ENCODE data around the gene PAQR7.

PAQR7 gene

GRCh38 chr1:25874209-25874608, 1.3 kb downstream of the PAQR7 start:
- DNase-seq (ENCODE audit: low spot score) = no peak

GRCh38 chr1:25873120-25873519, 2.4 kb downstream of the PAQR7 start:
- DNase-seq (ENCODE audit: low spot score) = no peak

- DNase-seq (ENCODE audit: low spot score) = no peak
Measured at GRCh38 chr1:25872713-25873112, 2.8 kb downstream of the PAQR7 start.

- DNase-seq (ENCODE audit: low spot score) = no peak
Measured at GRCh38 chr1:25871704-25872494, 3.6 kb downstream of the PAQR7 start.

- DNase-seq (ENCODE audit: low spot score) = no peak
Measured at GRCh38 chr1:25871086-25871703, 4.3 kb downstream of the PAQR7 start.

GRCh38 chr1:25870614-25871013, 4.9 kb downstream of the PAQR7 start:
- DNase-seq (ENCODE audit: low spot score) = no peak

GRCh38 chr1:25869909-25870606, 5.5 kb downstream of the PAQR7 start:
- no peak for DNase-seq (ENCODE audit: low spot score)

- no peak for DNase-seq (ENCODE audit: low spot score)
Measured at GRCh38 chr1:25867210-25867991, 8.1 kb downstream of the PAQR7 start.

- no peak for DNase-seq (ENCODE audit: low spot score)
Measured at GRCh38 chr1:25866288-25866687, 9.2 kb downstream of the PAQR7 start.

GRCh38 chr1:25864434-25864833, 11.1 kb downstream of the PAQR7 start:
- DNase-seq (ENCODE audit: low spot score) = no peak

GRCh38 chr1:25863486-25864262, 11.8 kb downstream of the PAQR7 start:
- no peak for DNase-seq (ENCODE audit: low spot score)

GRCh38 chr1:25862785-25863485, 12.6 kb downstream of the PAQR7 start:
- no peak for DNase-seq (ENCODE audit: low spot score)

GRCh38 chr1:25861316-25862286, 13.9 kb downstream of the PAQR7 start:
- DNase-seq (ENCODE audit: low spot score) = no peak

GRCh38 chr1:25858906-25859789, 16.4 kb downstream of the PAQR7 start, which contains the start of gene AUNIP:
TSS of gene AUNIP (minus strand) at chr1:25859457. CDS start at chr1:25859357, 100 bp downstream.
- DNase-seq (ENCODE audit: low spot score) = peak; percentile 90

- DNase-seq (ENCODE audit: low spot score) = no peak
Measured at GRCh38 chr1:25858494-25858893, 17.0 kb downstream of the PAQR7 start.

- DNase-seq (ENCODE audit: low spot score) = no peak
Measured at GRCh38 chr1:25856856-25857255, 18.7 kb downstream of the PAQR7 start.

- DNase-seq (ENCODE audit: low spot score) = no peak
Measured at GRCh38 chr1:25854554-25854953, 21.0 kb downstream of the PAQR7 start.

GRCh38 chr1:25848531-25848930, 27.0 kb downstream of the PAQR7 start:
- no peak for DNase-seq (ENCODE audit: low spot score)

Data from left forelimb (tissue), 1 donor.